Neutrophil (primary cell): ENCODE data around the gene ZNF213.

Experiments
- H3K27ac ChIP-seq: fragments of 200-600 bp; sonication (generic); 2 replicates; pipeline ENCODE4 v1.5.1; 2016; ENCODE audit warnings: mild to moderate bottlenecking, moderate library complexity
- H3K27me3 ChIP-seq: fragments of 200-600 bp; sonication (generic); 2 replicates; pipeline ENCODE4 v1.6.0; 2016; ENCODE audit warnings: mild to moderate bottlenecking
- H3K36me3 ChIP-seq: fragments of 200-600 bp; sonication (generic); 2 replicates; pipeline ENCODE4 v1.5.1; 2017
- H3K4me1 ChIP-seq, 2 experiments: fragments of 200-600 bp in 1 of 2; sonication (generic) in 1 of 2; 1 replicate in 1 of 2; 2 replicates in 1 of 2; pipeline versions ENCODE4 v1.5.1 to v1.6.1; 2013 to 2016; ENCODE audit warnings: low read depth in 1 of 2, low read length in 1 of 2, mild to moderate bottlenecking in 1 of 2, moderate library complexity in 1 of 2; ENCODE audit not compliant: control insufficient read depth in 1 of 2, insufficient read depth in 1 of 2
- H3K4me3 ChIP-seq, 2 experiments: fragments of 200-600 bp in 1 of 2; sonication (generic) in 1 of 2; 1 replicate in 1 of 2; 2 replicates in 1 of 2; pipeline ENCODE4 v1.5.1; 2013 to 2016; ENCODE audit warnings: low read depth in 1 of 2, low read length in 1 of 2, mild to moderate bottlenecking in 1 of 2, moderate library complexity in 1 of 2
- H3K9me3 ChIP-seq: fragments of 200-600 bp; sonication (generic); 2 replicates; pipeline ENCODE4 v1.5.1; 2016
- TF ChIP-seq, protein P1 (sequence below): fragments of 200-600 bp; sonication (generic); IDR thresholded peaks from 2 replicates; pipeline ENCODE4 v1.5.1; 2016; ENCODE audit warnings: antibody characterized with exemption

ZNF213 gene

DNA sequence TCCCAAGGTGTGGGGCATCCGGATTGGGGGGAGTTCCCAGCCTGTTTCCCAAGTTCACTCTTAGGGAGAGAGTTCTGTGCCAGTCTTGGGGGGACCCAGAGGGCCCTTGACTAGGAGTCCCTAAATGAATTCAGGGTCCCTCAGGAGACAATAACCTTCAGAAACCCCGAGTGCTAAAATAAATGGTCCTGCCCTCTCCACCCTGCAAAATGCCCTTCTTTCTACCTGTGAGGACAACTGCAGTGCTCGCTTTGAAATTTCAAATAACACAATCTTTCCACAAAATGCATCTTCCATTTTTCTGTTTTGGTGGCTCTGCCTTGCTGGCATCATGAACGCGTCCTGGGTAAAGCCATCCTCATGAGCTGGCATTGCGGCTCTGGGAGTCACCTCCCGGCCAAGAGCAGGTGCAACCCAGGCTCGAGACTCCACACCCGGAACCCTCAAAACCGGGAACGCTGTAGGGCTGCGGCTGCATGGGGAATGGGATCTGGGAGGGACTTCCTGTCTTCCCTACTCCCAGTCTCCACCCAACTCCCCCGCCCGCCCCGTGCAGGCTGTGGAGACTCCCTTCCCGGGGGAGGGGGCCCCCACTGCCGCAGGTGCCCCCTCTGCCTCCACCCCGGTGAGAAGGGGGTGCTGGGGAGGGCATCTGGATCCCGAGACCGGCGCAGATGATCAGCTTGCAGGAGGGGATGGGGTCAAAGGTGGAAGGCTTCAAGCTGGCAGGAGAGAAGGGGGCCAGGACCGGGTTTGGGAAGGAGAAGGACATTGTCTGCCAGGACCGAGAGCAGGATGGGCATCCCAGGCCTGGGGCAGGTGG is 22.6 kb upstream of the ZNF213 start, which contains the start of gene ZNF205:
TSS of gene ZNF205 (plus strand) at position 529 of the 823 bp plus-strand sequence. CDS start 845 bp downstream, outside the sequence.
- peak within 1 kb of the TSS in 1 of 2 experiments; percentile 9 for H3K4me3 ChIP-seq
- no peaks in the 10 kb centered on the region for H3K9me3 ChIP-seq
- peaks cover 7 to 17% of the 10 kb centered on the region in 2 experiments for H3K4me1 ChIP-seq
- H3K27ac ChIP-seq = no peak within 1 kb of the TSS
- no peaks in the 10 kb centered on the region for H3K36me3 ChIP-seq
- TF ChIP-seq, protein P1, sequence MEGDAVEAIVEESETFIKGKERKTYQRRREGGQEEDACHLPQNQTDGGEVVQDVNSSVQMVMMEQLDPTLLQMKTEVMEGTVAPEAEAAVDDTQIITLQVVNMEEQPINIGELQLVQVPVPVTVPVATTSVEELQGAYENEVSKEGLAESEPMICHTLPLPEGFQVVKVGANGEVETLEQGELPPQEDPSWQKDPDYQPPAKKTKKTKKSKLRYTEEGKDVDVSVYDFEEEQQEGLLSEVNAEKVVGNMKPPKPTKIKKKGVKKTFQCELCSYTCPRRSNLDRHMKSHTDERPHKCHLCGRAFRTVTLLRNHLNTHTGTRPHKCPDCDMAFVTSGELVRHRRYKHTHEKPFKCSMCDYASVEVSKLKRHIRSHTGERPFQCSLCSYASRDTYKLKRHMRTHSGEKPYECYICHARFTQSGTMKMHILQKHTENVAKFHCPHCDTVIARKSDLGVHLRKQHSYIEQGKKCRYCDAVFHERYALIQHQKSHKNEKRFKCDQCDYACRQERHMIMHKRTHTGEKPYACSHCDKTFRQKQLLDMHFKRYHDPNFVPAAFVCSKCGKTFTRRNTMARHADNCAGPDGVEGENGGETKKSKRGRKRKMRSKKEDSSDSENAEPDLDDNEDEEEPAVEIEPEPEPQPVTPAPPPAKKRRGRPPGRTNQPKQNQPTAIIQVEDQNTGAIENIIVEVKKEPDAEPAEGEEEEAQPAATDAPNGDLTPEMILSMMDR = no peak
- H3K27me3 ChIP-seq = peaks cover 57% of the 10 kb centered on the region

DNA sequence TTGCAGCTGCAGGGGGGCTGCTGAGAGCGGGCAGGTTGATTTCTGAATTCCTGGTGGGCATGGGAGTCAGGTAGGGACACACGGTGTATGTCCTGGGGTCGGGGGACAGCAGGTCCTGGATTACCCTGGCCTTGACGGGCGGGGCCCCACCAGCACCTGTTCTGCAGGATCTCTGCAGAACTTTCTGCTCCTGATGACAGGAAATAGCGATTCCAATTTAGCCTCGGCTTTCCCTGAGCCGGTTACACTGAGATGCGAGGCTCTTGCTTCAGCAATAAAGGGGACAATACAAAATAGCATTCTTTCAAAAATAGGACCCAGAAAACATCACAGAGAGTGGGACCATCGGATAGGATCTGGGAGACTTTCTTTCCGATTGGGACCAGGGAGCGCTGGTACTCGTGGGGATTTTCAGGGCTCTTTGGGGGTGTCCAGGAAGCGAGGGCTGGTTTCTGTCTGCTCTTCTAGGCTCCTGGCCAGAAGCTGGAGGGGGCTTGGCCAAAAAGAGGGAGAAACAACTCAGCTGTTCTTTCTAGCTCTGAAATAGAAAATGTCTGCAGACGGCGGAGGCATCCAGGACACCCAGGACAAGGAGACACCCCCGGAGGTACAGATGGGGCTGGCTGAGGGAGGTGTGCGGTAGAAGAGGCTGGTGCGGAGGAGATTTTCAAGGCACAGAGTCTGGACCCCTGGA is 21.8 kb upstream of the ZNF213 start:
- no peaks in the 10 kb centered on the region for H3K36me3 ChIP-seq
- peak overlapping the region in 1 of 2 experiments; percentile 9 for H3K4me3 ChIP-seq
- no peaks in the 10 kb centered on the region for H3K9me3 ChIP-seq
- H3K4me1 ChIP-seq = peaks cover 5 to 14% of the 10 kb centered on the region in 2 experiments
- no peak overlapping the region for H3K27ac ChIP-seq
- peaks cover 57% of the 10 kb centered on the region for H3K27me3 ChIP-seq
- TF ChIP-seq, protein P1 = no peak

DNA sequence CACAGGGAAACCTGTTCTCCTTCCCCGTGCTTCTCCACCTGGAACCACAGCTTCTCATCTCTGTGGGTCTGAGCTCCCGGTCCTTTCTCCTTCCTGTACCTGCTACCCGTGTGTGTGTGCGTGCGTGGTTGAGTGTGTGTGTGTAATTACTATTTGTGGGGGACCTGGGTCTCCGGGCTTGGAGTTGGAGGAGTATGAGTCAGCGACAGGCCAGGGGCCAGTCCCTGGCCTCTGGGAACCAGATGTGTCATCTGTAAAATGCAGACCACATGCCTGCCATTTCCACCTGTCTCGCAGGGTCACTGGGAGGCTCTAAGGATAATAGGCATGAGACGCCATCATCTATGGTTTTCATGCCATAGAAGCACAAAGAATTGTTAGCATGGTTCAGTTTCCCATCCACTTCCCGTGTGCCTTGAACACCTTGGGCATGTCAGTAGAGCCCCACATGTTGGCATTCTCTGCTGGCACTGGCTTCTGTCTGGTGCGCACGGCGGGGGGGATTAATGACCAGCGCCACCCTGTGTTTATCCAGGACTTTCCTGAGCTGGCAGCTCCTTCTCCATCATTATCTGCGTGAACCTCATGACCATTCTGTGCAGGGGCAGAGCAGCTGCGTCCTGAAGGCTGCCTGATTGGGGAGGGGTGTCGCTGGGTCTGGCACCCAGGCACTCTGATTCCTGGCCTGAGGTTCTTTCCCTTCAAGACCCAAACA is 20.9 kb upstream of the ZNF213 start:
- no peak overlapping the region for H3K27ac ChIP-seq
- no peaks in the 10 kb centered on the region for H3K9me3 ChIP-seq
- TF ChIP-seq, protein P1 = no peak
- no peaks in the 10 kb centered on the region for H3K36me3 ChIP-seq
- peaks cover 5 to 14% of the 10 kb centered on the region in 2 experiments for H3K4me1 ChIP-seq
- H3K4me3 ChIP-seq = no peak overlapping the region
- peaks cover 48% of the 10 kb centered on the region for H3K27me3 ChIP-seq

DNA sequence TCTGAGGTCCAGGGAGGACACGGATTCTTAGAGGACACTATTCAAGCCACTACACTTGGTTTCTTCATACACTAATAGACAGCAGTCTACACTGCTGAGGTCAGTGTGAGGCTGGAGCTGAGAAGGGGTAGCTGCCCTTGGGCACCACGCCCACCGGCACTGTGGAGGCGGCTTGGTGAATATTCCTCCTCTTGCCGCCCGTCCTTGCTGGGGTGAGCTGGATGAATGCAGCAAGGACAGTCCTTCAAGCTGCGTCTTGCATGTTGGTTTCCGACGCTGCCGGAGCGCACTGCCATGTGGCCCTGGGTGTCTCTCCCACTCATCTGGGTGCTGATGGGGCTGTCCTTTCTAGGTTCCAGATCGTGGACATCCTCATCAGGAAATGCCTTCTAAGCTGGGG is 19.8 kb upstream of the ZNF213 start:
- Histone ChIP-seq H3K4me1 (peaks cover 5 to 14% of the 10 kb centered on the region in 2 experiments), H3K36me3 (no peaks in the 10 kb centered on the region), H3K27ac (no peak overlapping the region), H3K4me3 (no peak overlapping the region), H3K9me3 (no peaks in the 10 kb centered on the region), H3K27me3 (peaks cover 37% of the 10 kb centered on the region)
- TF ChIP-seq, protein P1 = no peak

DNA sequence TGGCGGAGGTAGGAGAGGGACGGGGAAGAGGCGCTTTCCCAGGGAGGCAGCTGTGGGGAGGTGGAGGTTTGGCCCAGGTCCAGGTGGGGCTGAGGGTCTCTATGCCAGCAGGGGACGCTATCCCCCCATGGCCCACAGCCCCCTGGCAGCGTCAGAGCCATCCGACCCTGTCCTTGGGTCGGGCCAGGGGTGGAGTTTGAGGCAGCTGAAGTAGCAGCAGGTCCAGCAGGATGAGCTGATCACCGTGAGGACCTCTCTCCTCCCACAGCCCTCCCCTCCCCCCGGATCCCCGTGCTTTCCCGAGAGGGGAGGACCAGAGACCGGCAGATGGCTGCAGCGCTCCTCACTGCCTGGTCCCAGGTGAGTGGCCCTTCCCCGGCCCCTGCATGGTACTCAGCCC is 19.3 kb upstream of the ZNF213 start:
- Histone ChIP-seq H3K4me1 (peaks cover 5 to 14% of the 10 kb centered on the region in 2 experiments), H3K27ac (no peak overlapping the region), H3K4me3 (no peak overlapping the region), H3K27me3 (peaks cover 31% of the 10 kb centered on the region), H3K9me3 (no peaks in the 10 kb centered on the region), H3K36me3 (no peaks in the 10 kb centered on the region)
- TF ChIP-seq, protein P1 = no peak
